GM12872 (cell line): ENCODE results near the gene KRTAP9-6.
"Not testable (repeated sequence)": the region's sequence is repeated elsewhere in the genome, so short reads cannot be mapped to it uniquely, and the experiment has no call there.

ENCODE experiments used
- TF ChIP-seq, protein P1 (sequence below): IDR thresholded peaks from 3 replicates; pipeline ENCODE4 v1.5.1; 2011; ENCODE audit warnings: low read depth, mild to moderate bottlenecking, low read length, moderate library complexity; ENCODE audit not compliant: insufficient read depth

Gene KRTAP9-6, protein sequence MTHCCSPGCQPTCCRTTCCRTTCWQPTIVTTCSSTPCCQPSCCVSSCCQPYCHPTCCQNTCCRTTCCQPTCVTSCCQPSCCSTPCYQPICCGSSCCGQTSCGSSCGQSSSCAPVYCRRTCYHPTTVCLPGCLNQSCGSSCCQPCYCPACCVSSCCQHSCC

DNA sequence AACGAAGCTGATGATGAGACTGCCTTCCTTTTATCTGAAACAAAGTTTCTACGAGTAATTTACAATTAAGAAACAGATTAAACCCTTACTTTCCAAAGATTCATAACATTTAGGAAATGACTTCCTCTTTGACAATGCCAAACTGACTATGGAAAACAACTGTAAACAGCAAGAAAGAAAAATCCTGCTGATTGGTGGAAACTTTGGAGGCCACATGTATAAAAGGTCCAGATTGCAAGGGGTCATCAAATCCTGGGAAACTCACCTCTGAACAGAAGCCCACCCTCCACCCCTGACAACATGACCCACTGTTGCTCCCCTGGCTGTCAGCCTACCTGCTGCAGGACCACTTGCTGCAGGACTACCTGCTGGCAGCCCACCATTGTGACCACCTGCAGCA is at the start of gene KRTAP9-6:
KRTAP9-6 (plus strand) TSS at position 301 of the 400 bp plus-strand sequence; CDS start at position 301, 0 bp downstream.
- TF ChIP-seq, protein P1, sequence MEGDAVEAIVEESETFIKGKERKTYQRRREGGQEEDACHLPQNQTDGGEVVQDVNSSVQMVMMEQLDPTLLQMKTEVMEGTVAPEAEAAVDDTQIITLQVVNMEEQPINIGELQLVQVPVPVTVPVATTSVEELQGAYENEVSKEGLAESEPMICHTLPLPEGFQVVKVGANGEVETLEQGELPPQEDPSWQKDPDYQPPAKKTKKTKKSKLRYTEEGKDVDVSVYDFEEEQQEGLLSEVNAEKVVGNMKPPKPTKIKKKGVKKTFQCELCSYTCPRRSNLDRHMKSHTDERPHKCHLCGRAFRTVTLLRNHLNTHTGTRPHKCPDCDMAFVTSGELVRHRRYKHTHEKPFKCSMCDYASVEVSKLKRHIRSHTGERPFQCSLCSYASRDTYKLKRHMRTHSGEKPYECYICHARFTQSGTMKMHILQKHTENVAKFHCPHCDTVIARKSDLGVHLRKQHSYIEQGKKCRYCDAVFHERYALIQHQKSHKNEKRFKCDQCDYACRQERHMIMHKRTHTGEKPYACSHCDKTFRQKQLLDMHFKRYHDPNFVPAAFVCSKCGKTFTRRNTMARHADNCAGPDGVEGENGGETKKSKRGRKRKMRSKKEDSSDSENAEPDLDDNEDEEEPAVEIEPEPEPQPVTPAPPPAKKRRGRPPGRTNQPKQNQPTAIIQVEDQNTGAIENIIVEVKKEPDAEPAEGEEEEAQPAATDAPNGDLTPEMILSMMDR = no peak

- TF ChIP-seq, protein P1 = no peak
Observed at GRCh38 chr17:41215681-41216080, 49.5 kb upstream of the KRTAP9-6 start.

DNA sequence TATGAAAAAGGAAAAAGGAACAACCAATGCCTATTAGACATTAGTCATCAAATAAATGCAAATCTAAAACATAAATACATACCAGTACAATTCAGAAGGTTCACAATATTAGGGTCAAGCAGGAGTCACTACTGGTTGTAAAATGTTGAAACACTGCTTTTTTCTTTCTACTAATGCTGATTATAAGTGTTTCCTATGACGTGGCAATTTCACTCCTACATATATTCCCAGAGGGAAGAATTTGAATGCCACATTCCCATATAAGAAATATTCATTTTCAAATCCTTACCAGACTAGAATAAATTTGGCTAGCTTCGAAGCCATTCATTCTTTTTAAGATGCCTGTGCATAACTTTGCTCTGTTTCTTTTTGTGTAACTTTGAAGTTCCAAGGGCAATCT is 41.4 kb upstream of the KRTAP9-6 start:
- TF ChIP-seq, protein P1 = no peak

- TF ChIP-seq, protein P1 = no peak
Observed at GRCh38 chr17:41226051-41226450, 39.1 kb upstream of the KRTAP9-6 start.

GRCh38 chr17:41226598-41227095 is 38.5 kb upstream of the KRTAP9-6 start, which contains the start of gene KRTAP9-2:
Gene KRTAP9-2, plus strand, starts transcription at chr17:41226648. Its CDS starts 7 bp downstream, at chr17:41226655.
- TF ChIP-seq, protein P1 = not testable (repeated sequence)

GRCh38 chr17:41230094-41230493 is 35.1 kb upstream of the KRTAP9-6 start:
- TF ChIP-seq, protein P1 = no peak

DNA sequence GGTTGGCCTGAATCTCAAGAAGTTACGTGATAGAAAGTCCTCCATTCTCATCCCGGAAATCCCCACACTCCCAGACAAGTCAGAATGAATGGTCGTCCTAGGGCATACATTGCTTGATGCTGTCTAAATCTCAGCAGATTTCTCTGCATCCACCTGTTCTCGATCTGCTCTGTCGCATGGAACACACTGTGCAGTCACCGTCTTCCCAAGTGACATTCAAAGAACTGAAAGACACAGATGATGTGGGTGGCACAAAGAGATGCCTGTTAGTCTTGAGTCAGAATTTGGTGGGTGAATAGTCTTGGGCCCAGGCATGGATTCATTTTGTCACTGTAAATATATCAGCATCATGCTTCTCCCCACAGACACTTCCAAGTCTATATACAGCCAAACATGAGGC is 33.4 kb upstream of the KRTAP9-6 start:
- TF ChIP-seq, protein P1 = no peak
